Lower leg skin (tissue), 4 donors: ENCODE measurements around the gene MYOD1. TPM values are rescaled to one million over a fixed set of nuclear protein-coding genes. Genes with fewer than 3 reads are reported as not detected.

Experiments used
- DNase-seq, 2 donors: peaks; one replicate each; pipeline ENCODE4 v3.0.0-alpha.2; 2019; ENCODE audit warnings: low spot score in 2 of 2
- H3K4me3 ChIP-seq: fragments of 200-600 bp; sonication (generic); 2 replicates; pipeline ENCODE4 v1.5.1; 2017; ENCODE audit warnings: mild to moderate bottlenecking, low read depth; ENCODE audit not compliant: poor library complexity, severe bottlenecking
- CTCF ChIP-seq, 3 donors: fragments of 450-650 bp; IDR thresholded peaks; one replicate each; pipeline ENCODE4 v1.5.1; 2016; ENCODE audit warnings: antibody characterized with exemption in 3 of 3, mild to moderate bottlenecking in 3 of 3, moderate library complexity in 2 of 3
- POLR2A ChIP-seq, 2 donors: fragments of 450-650 bp; IDR thresholded peaks; one replicate each; pipeline ENCODE4 v1.6.1; 2016 to 2017; ENCODE audit warnings: antibody characterized with exemption in 2 of 2, mild to moderate bottlenecking in 1 of 2, moderate library complexity in 1 of 2
- WGBS, 2 donors: methylation state at CpG; one replicate each; pipeline ENCODE4 v1.1.5; 2018; 5-methylcytosine and 5-hydroxymethylcytosine counted together
- intact Hi-C: fragments of 100-400 bp; cut with DNase I; formaldehyde crosslinking; loops from one replicate; pipeline ENCODE4 v1.15.0; 2023; ENCODE audit warnings: low total_unique reads
- total RNA-seq, 4 donors: library from RNA; depleted of rRNA; stranded (reverse); fragments of >200 nt; gene quantifications; one replicate each; pipeline ENCODE4 v1.1.0, GENCODE V29; 2016

Gene MYOD1
- total RNA-seq, 4 donors from 2014 or later: not detected

GRCh38 chr11:17718015-17718414 lies 1.4 kb upstream of the MYOD1 start:
- intact Hi-C loops: loop anchor here (10.0 kb wide), 1 partner anchor 113 kb away; no protein-coding TSS in a partner anchor
- TF ChIP-seq CTCF (IDR thresholded peaks at IDR 0.05) (no peak), POLR2A (IDR thresholded peaks at IDR 0.05) (no peak)
- DNase-seq: no peak
- H3K4me3 ChIP-seq: no peak overlapping the region
- WGBS, 2 donors: 62 to 66% methylated on average over 7 of the region's 7 CpGs

- intact Hi-C loops: loop anchor here (10.0 kb wide), 1 partner anchor 114 kb away; no protein-coding TSS in a partner anchor
- 11 to 13% methylated on average over 16 of the region's 16 CpGs for WGBS, 2 donors
- TF ChIP-seq CTCF (IDR thresholded peaks at IDR 0.05) (no peak), POLR2A (IDR thresholded peaks at IDR 0.05) (no peak)
- H3K4me3 ChIP-seq: no peak overlapping the region
- DNase-seq: no peak
Observed at GRCh38 chr11:17718510-17718962, 835 bp upstream of the MYOD1 start.

- intact Hi-C loops: loop anchor here (10.0 kb wide), 1 partner anchor 115 kb away; no protein-coding TSS in a partner anchor
- no peak overlapping the region for H3K4me3 ChIP-seq
- 1 to 4% methylated on average over 43 to 64 of the region's 85 CpGs for WGBS, 2 donors
- no peak for DNase-seq
- no peak for TF ChIP-seq POLR2A (IDR thresholded peaks at IDR 0.05)
- TF ChIP-seq CTCF (IDR thresholded peaks at IDR 0.05): no peak
Observed at GRCh38 chr11:17719938-17720795, 796 bp downstream of the MYOD1 start.

GRCh38 chr11:17720796-17721171 lies 1.4 kb downstream of the MYOD1 start:
- no peak for TF ChIP-seq CTCF (IDR thresholded peaks at IDR 0.05)
- TF ChIP-seq POLR2A (IDR thresholded peaks at IDR 0.05): no peak
- DNase-seq: no peak
- no peak overlapping the region for H3K4me3 ChIP-seq
- 2% methylated on average over 24 of the region's 24 CpGs for WGBS, 2 donors
- intact Hi-C loops: no loop called here

GRCh38 chr11:17721242-17721999 lies 2.0 kb downstream of the MYOD1 start:
- TF ChIP-seq CTCF (IDR thresholded peaks at IDR 0.05) (no peak), POLR2A (IDR thresholded peaks at IDR 0.05) (no peak)
- intact Hi-C loops: no loop called here
- no peak for DNase-seq
- 7 to 9% methylated on average over 51 to 53 of the region's 56 CpGs for WGBS, 2 donors
- H3K4me3 ChIP-seq: no peak overlapping the region
